GM21528 (cell line): ENCODE measurements around the gene SLC35F1.
"Not testable (repeated sequence)": the region's sequence is repeated elsewhere in the genome, so short reads cannot be mapped to it uniquely, and the experiment has no call there.

Experiments
- ATAC-seq: cut with Tn5 transposase; IDR thresholded peaks from one replicate; pipeline ENCODE4 v1.9.1; 2021; ENCODE audit warnings: mild to moderate bottlenecking, moderate library complexity; ENCODE audit not compliant: unreplicated experiment, low FRiP score

The SLC35F1 gene

GRCh38 chr6:117924690-117925089, 17.6 kb downstream of the SLC35F1 start:
- no peak for ATAC-seq

- no peak for ATAC-seq
These were observed 20.8 kb downstream of the SLC35F1 start for GRCh38 chr6:117927866-117928265.

GRCh38 chr6:117928833-117929232, 21.8 kb downstream of the SLC35F1 start:
- no peak for ATAC-seq

- no peak for ATAC-seq
These were observed 22.4 kb downstream of the SLC35F1 start for GRCh38 chr6:117929501-117929900.

GRCh38 chr6:117930645-117931044, 23.6 kb downstream of the SLC35F1 start:
- ATAC-seq = no peak

- no peak for ATAC-seq
These were observed 24.9 kb downstream of the SLC35F1 start for GRCh38 chr6:117932001-117932400.

- no peak for ATAC-seq
These were observed 25.6 kb downstream of the SLC35F1 start for GRCh38 chr6:117932676-117933075.

GRCh38 chr6:117933471-117933870, 26.4 kb downstream of the SLC35F1 start:
- no peak for ATAC-seq

GRCh38 chr6:117938311-117938995, 31.4 kb downstream of the SLC35F1 start:
- no peak for ATAC-seq

GRCh38 chr6:117947234-117947633, 40.2 kb downstream of the SLC35F1 start:
- ATAC-seq = no peak

GRCh38 chr6:117951783-117952182, 44.7 kb downstream of the SLC35F1 start:
- no peak for ATAC-seq

GRCh38 chr6:117955684-117956256, 48.7 kb downstream of the SLC35F1 start:
- no peak for ATAC-seq

- no peak for ATAC-seq
These were observed 49.3 kb downstream of the SLC35F1 start for GRCh38 chr6:117956386-117956785.

- ATAC-seq = no peak
These were observed 51.5 kb downstream of the SLC35F1 start for GRCh38 chr6:117958536-117958935.

- ATAC-seq = no peak
These were observed 53.8 kb downstream of the SLC35F1 start for GRCh38 chr6:117960877-117961276.

GRCh38 chr6:117961301-117961700, 54.2 kb downstream of the SLC35F1 start:
- ATAC-seq = no peak

- ATAC-seq = not testable (repeated sequence)
These were observed 58.7 kb downstream of the SLC35F1 start for GRCh38 chr6:117965763-117966162.

GRCh38 chr6:117971637-117972036, 64.6 kb downstream of the SLC35F1 start:
- no peak for ATAC-seq

- ATAC-seq = no peak
These were observed 68.0 kb downstream of the SLC35F1 start for GRCh38 chr6:117974914-117975627.

- ATAC-seq = no peak
These were observed 69.1 kb downstream of the SLC35F1 start for GRCh38 chr6:117976030-117976651.

GRCh38 chr6:117985916-117986315, 78.9 kb downstream of the SLC35F1 start:
- no peak for ATAC-seq
